AG04449 (cell line): ENCODE results near the gene ATP2C2.

Source experiments
- CTCF ChIA-PET: fragments of 350-600 bp; formaldehyde crosslinking; extraction: SDS; loops from one replicate; lab custom pipeline; 2021; ENCODE audit warnings: antibody characterized with exemption; lab: Yijun Ruan, JAX
- POLR2A ChIA-PET: fragments of 400-600, 350-600 bp; formaldehyde crosslinking; extraction: SDS; loops from one replicate; lab custom pipeline; 2020; ENCODE audit warnings: antibody characterized with exemption, inconsistent platforms; lab: Yijun Ruan, JAX
- DNase-seq: peaks from one replicate; pipeline ENCODE4 v3.0.0-alpha.2; 2010; ENCODE audit warnings: low read depth, low spot score
- H3K4me3 ChIP-seq: 2 replicates; pipeline ENCODE4 v1.5.1; 2011; ENCODE audit warnings: low read depth, mild to moderate bottlenecking, control low read depth, low read length
- CTCF ChIP-seq: IDR thresholded peaks from one replicate; pipeline ENCODE4 v1.5.1; 2011; ENCODE audit warnings: mild to moderate bottlenecking, moderate library complexity, low read length, control low read depth, inconsistent platforms; ENCODE audit not compliant: insufficient read depth; ENCODE audit errors: missing control alignments

ATP2C2 gene

GRCh38 chr16:84485255-84486010, 117.1 kb downstream of the ATP2C2 start:
- no peak overlapping the region for H3K4me3 ChIP-seq
- DNase-seq, result no peak
- CTCF ChIA-PET, result interaction anchor here (1.0 to 6.7 kb wide), 5 partner anchors 9 to 353 kb away, joined by 3 to 66 read pairs (median 5); no protein-coding TSS in a partner anchor
- TF ChIP-seq CTCF, result no peak
- POLR2A ChIA-PET, result interaction anchor here (1.2 kb wide), 1 partner anchor 11 kb away, joined by 4 read pairs; no protein-coding TSS in a partner anchor

GRCh38 chr16:84486126-84486525, 117.8 kb downstream of the ATP2C2 start:
- no peak overlapping the region for H3K4me3 ChIP-seq
- CTCF ChIA-PET, result interaction anchor here (0.7 to 6.7 kb wide), 6 partner anchors 8 to 299 kb away, joined by 3 to 66 read pairs (median 22); partner anchors contain the start of genes MEAK7 and TAF1C
- no peak for TF ChIP-seq CTCF
- DNase-seq, result no peak
- POLR2A ChIA-PET, result interaction anchor here (1.2 kb wide), 1 partner anchor 11 kb away, joined by 4 read pairs; no protein-coding TSS in a partner anchor

GRCh38 chr16:84486551-84487235, 118.4 kb downstream of the ATP2C2 start:
- ChIA-PET POLR2A (interaction anchor here (0.7 to 1.2 kb wide), 2 partner anchors 10 to 110 kb away, joined by 3 to 4 read pairs; no protein-coding TSS in a partner anchor), CTCF (interaction anchor here (0.7 to 6.7 kb wide), 7 partner anchors 13 to 311 kb away, joined by 3 to 66 read pairs (median 4); partner anchors contain the start of genes MEAK7 and TAF1C)
- H3K4me3 ChIP-seq, result no peak overlapping the region
- DNase-seq, result no peak
- no peak for TF ChIP-seq CTCF

- DNase-seq, result no peak
- ChIA-PET CTCF (interaction anchor here (0.8 to 5.5 kb wide), 9 partner anchors 10 to 312 kb away, joined by 3 to 38 read pairs (median 4); partner anchors contain the start of genes MEAK7 and TAF1C), POLR2A (interaction anchor here (0.7 kb wide), 1 partner anchor 109 kb away, joined by 3 read pairs; no protein-coding TSS in a partner anchor)
- no peak for TF ChIP-seq CTCF
- H3K4me3 ChIP-seq, result no peak overlapping the region
Measured at GRCh38 chr16:84487358-84487757, 119.0 kb downstream of the ATP2C2 start.

- no peak for DNase-seq
- H3K4me3 ChIP-seq, result no peak overlapping the region
- ChIA-PET CTCF (interaction anchor here (1.4 to 5.5 kb wide), 3 partner anchors 15 to 212 kb away, joined by 3 to 38 read pairs (median 10); partner anchors contain the start of gene MEAK7), POLR2A (no interaction called here)
- TF ChIP-seq CTCF, result no peak
Measured at GRCh38 chr16:84489131-84489530, 120.8 kb downstream of the ATP2C2 start.

- no peak for TF ChIP-seq CTCF
- ChIA-PET POLR2A (no interaction called here), CTCF (interaction anchor here (1.1 to 5.2 kb wide), 4 partner anchors 9 to 127 kb away, joined by 3 to 40 read pairs (median 6); no protein-coding TSS in a partner anchor)
- no peak overlapping the region for H3K4me3 ChIP-seq
- no peak for DNase-seq
Measured at GRCh38 chr16:84495506-84495905, 127.2 kb downstream of the ATP2C2 start.
